ENCODE results near the gene COX5B.

DNA sequence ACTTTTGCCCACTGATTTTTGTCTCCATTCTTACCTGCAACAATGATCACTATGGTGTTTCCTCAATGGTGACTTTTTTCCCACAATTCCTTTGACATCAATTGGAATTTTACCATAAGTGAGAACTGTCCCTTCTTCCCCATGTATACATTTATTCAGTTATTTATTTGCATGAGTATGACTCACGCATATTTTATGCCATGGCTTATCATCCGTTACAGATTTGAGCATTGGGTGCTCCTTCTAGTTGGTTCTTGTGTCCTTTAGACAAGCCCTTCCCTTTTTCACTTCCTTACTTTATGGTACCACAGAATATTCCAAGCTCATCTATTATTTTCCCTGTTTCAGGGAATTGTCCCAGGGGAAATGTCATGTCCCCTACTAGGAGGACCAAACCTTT, 7.6 kb downstream of the COX5B start:
- TF ChIP-seq, protein P1, sequence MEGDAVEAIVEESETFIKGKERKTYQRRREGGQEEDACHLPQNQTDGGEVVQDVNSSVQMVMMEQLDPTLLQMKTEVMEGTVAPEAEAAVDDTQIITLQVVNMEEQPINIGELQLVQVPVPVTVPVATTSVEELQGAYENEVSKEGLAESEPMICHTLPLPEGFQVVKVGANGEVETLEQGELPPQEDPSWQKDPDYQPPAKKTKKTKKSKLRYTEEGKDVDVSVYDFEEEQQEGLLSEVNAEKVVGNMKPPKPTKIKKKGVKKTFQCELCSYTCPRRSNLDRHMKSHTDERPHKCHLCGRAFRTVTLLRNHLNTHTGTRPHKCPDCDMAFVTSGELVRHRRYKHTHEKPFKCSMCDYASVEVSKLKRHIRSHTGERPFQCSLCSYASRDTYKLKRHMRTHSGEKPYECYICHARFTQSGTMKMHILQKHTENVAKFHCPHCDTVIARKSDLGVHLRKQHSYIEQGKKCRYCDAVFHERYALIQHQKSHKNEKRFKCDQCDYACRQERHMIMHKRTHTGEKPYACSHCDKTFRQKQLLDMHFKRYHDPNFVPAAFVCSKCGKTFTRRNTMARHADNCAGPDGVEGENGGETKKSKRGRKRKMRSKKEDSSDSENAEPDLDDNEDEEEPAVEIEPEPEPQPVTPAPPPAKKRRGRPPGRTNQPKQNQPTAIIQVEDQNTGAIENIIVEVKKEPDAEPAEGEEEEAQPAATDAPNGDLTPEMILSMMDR (tag by site-specific recombination; IDR thresholded peaks at IDR 0.05): no peak
- no peak for TF ChIP-seq REST (tag by site-specific recombination; IDR thresholded peaks at IDR 0.05)
- TF ChIP-seq ELK4 (IDR thresholded peaks at IDR 0.05; ENCODE audit: borderline replicate concordance, low read depth, low read length): no peak
- no peak for TF ChIP-seq ZNF785 (tag by site-specific recombination; IDR thresholded peaks at IDR 0.05)
- TF ChIP-seq ZNF121 (tag by site-specific recombination; IDR thresholded peaks at IDR 0.05): no peak
- TF ChIP-seq KLF8 (tag by site-specific recombination; IDR thresholded peaks at IDR 0.05): no peak
- no peak for TF ChIP-seq ZNF239 (tag by site-specific recombination; IDR thresholded peaks at IDR 0.05)
- TF ChIP-seq ZNF174 (tag by site-specific recombination; IDR thresholded peaks at IDR 0.05): no peak
